GM12873 (cell line): ENCODE data around the gene NR2C1.

Experiments
- CTCF ChIP-seq: IDR thresholded peaks from 2 replicates; pipeline ENCODE4 v1.5.1; 2012; ENCODE audit warnings: low read depth, mild to moderate bottlenecking, moderate library complexity, low read length, control low read depth; ENCODE audit not compliant: insufficient read depth; ENCODE audit errors: missing control alignments

The NR2C1 gene

GRCh38 chr12:95059984-95060383 is 13.4 kb downstream of the NR2C1 start:
- TF ChIP-seq CTCF, result no peak

GRCh38 chr12:95057424-95057823 is 16.0 kb downstream of the NR2C1 start:
- no peak for TF ChIP-seq CTCF

GRCh38 chr12:95055057-95055456 is 18.4 kb downstream of the NR2C1 start:
- TF ChIP-seq CTCF, result no peak

GRCh38 chr12:95054206-95054605 is 19.2 kb downstream of the NR2C1 start:
- no peak for TF ChIP-seq CTCF

- no peak for TF ChIP-seq CTCF
These were observed 22.2 kb downstream of the NR2C1 start for GRCh38 chr12:95051241-95051640.

- no peak for TF ChIP-seq CTCF
These were observed 35.5 kb downstream of the NR2C1 start for GRCh38 chr12:95037906-95038305.

- TF ChIP-seq CTCF, result no peak
These were observed 38.7 kb downstream of the NR2C1 start for GRCh38 chr12:95034750-95035149.
